Astrocyte of the cerebellum (primary cell): ENCODE results near the gene SSBP3.

Experiments used
- DNase-seq: peaks from one replicate; pipeline ENCODE4 v3.0.0-alpha.2; 2011; ENCODE audit warnings: low read depth
- H3K4me3 ChIP-seq: 2 replicates; pipeline ENCODE4 v1.5.1; 2011; ENCODE audit warnings: mild to moderate bottlenecking, low read depth, low read length, moderate library complexity
- CTCF ChIP-seq: IDR thresholded peaks from 2 replicates; pipeline ENCODE4 v1.5.1; 2012; ENCODE audit warnings: low read length, low read depth, moderate library complexity, mild to moderate bottlenecking; ENCODE audit errors: missing control alignments
- in situ Hi-C: cut with HindIII; loops from 2 replicates; pipeline ENCODE4 v1.10.0; 2017; ENCODE audit warnings: low sequenced_read_pairs

SSBP3 gene

GRCh38 chr1:54263601-54264226, 142.5 kb downstream of the SSBP3 start:
- no peak overlapping the region for H3K4me3 ChIP-seq
- no peak for DNase-seq
- in situ Hi-C loops: no loop called here
- TF ChIP-seq CTCF: no peak

- H3K4me3 ChIP-seq: no peak overlapping the region
- DNase-seq: no peak
- in situ Hi-C loops: no loop called here
- TF ChIP-seq CTCF: no peak
Measured at GRCh38 chr1:54262244-54262643, 143.9 kb downstream of the SSBP3 start.

GRCh38 chr1:54260810-54261209, 145.4 kb downstream of the SSBP3 start:
- no peak overlapping the region for H3K4me3 ChIP-seq
- in situ Hi-C loops: no loop called here
- DNase-seq: no peak
- no peak for TF ChIP-seq CTCF

GRCh38 chr1:54259546-54260140, 146.6 kb downstream of the SSBP3 start:
- TF ChIP-seq CTCF: no peak
- in situ Hi-C loops: no loop called here
- no peak overlapping the region for H3K4me3 ChIP-seq
- no peak for DNase-seq

- TF ChIP-seq CTCF: no peak
- no peak for DNase-seq
- in situ Hi-C loops: no loop called here
- no peak overlapping the region for H3K4me3 ChIP-seq
Measured at GRCh38 chr1:54257876-54258275, 148.3 kb downstream of the SSBP3 start.

GRCh38 chr1:54257346-54257620, 148.9 kb downstream of the SSBP3 start:
- no peak for TF ChIP-seq CTCF
- DNase-seq: no peak
- no peak overlapping the region for H3K4me3 ChIP-seq
- in situ Hi-C loops: no loop called here
